Natural killer cell (primary cell): ENCODE measurements around the gene MACROD2. TPM values are rescaled to one million over a fixed set of nuclear protein-coding genes. Genes with fewer than 3 reads are reported as not detected.

Source experiments
- ATAC-seq, 3 donors: fragments of 150-1000 bp in 2 of 3; fragments of 200-7000 bp in 1 of 3; cut with Tn5 transposase; 1 replicate in 1 of 3; 2 replicates in 2 of 3; pipeline ENCODE4 v1.10.0; 2021; ENCODE audit warnings: mild to moderate bottlenecking in 2 of 3, moderate library complexity in 2 of 3
- DNase-seq, 2 donors: peaks; one replicate each; pipeline versions ENCODE4 v3.0.0 to v3.0.0-alpha.2; 2013 to 2021; ENCODE audit warnings: mixed read lengths in 1 of 2
- H3K27ac ChIP-seq: one replicate; pipeline ENCODE4 v1.5.1; 2013; ENCODE audit warnings: mild to moderate bottlenecking, low read length
- H3K27me3 ChIP-seq: one replicate; pipeline ENCODE4 v1.6.1; 2013; ENCODE audit warnings: low read length; ENCODE audit not compliant: control insufficient read depth, insufficient read depth
- H3K36me3 ChIP-seq: one replicate; pipeline ENCODE4 v1.6.1; 2013; ENCODE audit warnings: low read length; ENCODE audit not compliant: control insufficient read depth, insufficient read depth
- H3K4me1 ChIP-seq: one replicate; pipeline ENCODE4 v1.6.1; 2013; ENCODE audit warnings: low read length; ENCODE audit not compliant: control insufficient read depth, insufficient read depth
- H3K4me3 ChIP-seq: one replicate; pipeline ENCODE4 v1.5.1; 2013; ENCODE audit warnings: low read length
- H3K9me3 ChIP-seq: one replicate; pipeline ENCODE4 v1.6.1; 2013; ENCODE audit warnings: low read length; ENCODE audit not compliant: control insufficient read depth, insufficient read depth
- H3K27ac Mint-ChIP-seq, 2 donors: one replicate each; pipeline ENCODE4 v1.8.0; 2022; ENCODE audit warnings: mild to moderate bottlenecking in 2 of 2, mixed read lengths in 2 of 2, moderate library complexity in 1 of 2
- H3K27me3 Mint-ChIP-seq, 2 donors: one replicate each; pipeline ENCODE4 v1.8.0; 2022; ENCODE audit warnings: low read depth in 2 of 2, mixed read lengths in 2 of 2
- H3K36me3 Mint-ChIP-seq: one replicate; pipeline ENCODE4 v1.8.0; 2022; ENCODE audit warnings: mixed read lengths
- H3K4me1 Mint-ChIP-seq, 2 donors: one replicate each; pipeline ENCODE4 v1.8.0; 2022; ENCODE audit warnings: mixed read lengths in 2 of 2
- H3K4me3 Mint-ChIP-seq: one replicate; pipeline ENCODE4 v1.8.0; 2022; ENCODE audit warnings: mild to moderate bottlenecking, moderate library complexity, mixed read lengths
- H3K9me3 Mint-ChIP-seq, 2 donors: one replicate each; pipeline ENCODE4 v1.8.0; 2022; ENCODE audit warnings: mixed read lengths in 2 of 2
- WGBS: methylation state at CpG from one replicate; pipeline ENCODE4 v1.1.7; 2013; ENCODE audit warnings: missing lambda C conversion rate; ENCODE audit not compliant: insufficient coverage; 5-methylcytosine and 5-hydroxymethylcytosine counted together
- intact Hi-C: fragments of 100-400 bp; cut with micrococcal nuclease; formaldehyde crosslinking; loops from one replicate; pipeline ENCODE4 v1.14.2; 2022
- total RNA-seq, 4 donors: library from RNA; stranded (reverse); fragments of 120-200 nt in 1 of 4; gene quantifications; one replicate each; pipeline versions ENCODE4 v1.2.3 to v1.2.4, GENCODE V29; 2013 to 2022
- TF ChIP-seq, protein P1 (sequence below): fragments of 200-600 bp; IDR thresholded peaks from one replicate; pipeline ENCODE4 v1.8.0; 2022; ENCODE audit warnings: antibody characterized with exemption

Gene MACROD2
- total RNA-seq, 3 donors from 2014 or later (not counting 1 experiment from before 2014, with no cell fraction given): 0.19 to 0.88 TPM; not detected in 1

GRCh38 chr20:14570811-14571210 lies 575.5 kb downstream of the MACROD2 start:
- Histone ChIP-seq H3K27me3 (no peaks in the 10 kb centered on the region), H3K4me3 (no peak overlapping the region), H3K27ac (no peak overlapping the region), H3K9me3 (no peaks in the 10 kb centered on the region), H3K36me3 (no peaks in the 10 kb centered on the region), H3K4me1 (no peaks in the 10 kb centered on the region)
- no peaks in the 10 kb centered on the region for H3K27me3 Mint-ChIP-seq
- ATAC-seq (no peak), DNase-seq (no peak)
- peaks cover 9 to 10% of the 10 kb centered on the region in 2 donors for H3K9me3 Mint-ChIP-seq
- no peak overlapping the region for H3K27ac Mint-ChIP-seq
- intact Hi-C loops: no loop called here
- H3K4me3 Mint-ChIP-seq: no peak overlapping the region
- WGBS: 88% methylated on average over 1 of the region's 2 CpGs
- H3K36me3 Mint-ChIP-seq: no peaks in the 10 kb centered on the region
- TF ChIP-seq, protein P1, sequence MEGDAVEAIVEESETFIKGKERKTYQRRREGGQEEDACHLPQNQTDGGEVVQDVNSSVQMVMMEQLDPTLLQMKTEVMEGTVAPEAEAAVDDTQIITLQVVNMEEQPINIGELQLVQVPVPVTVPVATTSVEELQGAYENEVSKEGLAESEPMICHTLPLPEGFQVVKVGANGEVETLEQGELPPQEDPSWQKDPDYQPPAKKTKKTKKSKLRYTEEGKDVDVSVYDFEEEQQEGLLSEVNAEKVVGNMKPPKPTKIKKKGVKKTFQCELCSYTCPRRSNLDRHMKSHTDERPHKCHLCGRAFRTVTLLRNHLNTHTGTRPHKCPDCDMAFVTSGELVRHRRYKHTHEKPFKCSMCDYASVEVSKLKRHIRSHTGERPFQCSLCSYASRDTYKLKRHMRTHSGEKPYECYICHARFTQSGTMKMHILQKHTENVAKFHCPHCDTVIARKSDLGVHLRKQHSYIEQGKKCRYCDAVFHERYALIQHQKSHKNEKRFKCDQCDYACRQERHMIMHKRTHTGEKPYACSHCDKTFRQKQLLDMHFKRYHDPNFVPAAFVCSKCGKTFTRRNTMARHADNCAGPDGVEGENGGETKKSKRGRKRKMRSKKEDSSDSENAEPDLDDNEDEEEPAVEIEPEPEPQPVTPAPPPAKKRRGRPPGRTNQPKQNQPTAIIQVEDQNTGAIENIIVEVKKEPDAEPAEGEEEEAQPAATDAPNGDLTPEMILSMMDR: no peak
- no peaks in the 10 kb centered on the region for H3K4me1 Mint-ChIP-seq

GRCh38 chr20:14573676-14574075 lies 578.4 kb downstream of the MACROD2 start:
- Mint-ChIP-seq H3K27me3 (no peaks in the 10 kb centered on the region), H3K4me3 (no peak overlapping the region), H3K27ac (no peak overlapping the region), H3K36me3 (no peaks in the 10 kb centered on the region), H3K4me1 (no peaks in the 10 kb centered on the region), H3K9me3 (peaks cover 13% of the 10 kb centered on the region in 2 donors)
- H3K9me3 ChIP-seq: no peaks in the 10 kb centered on the region
- DNase-seq (no peak), ATAC-seq (no peak)
- intact Hi-C loops: no loop called here
- no peaks in the 10 kb centered on the region for H3K36me3 ChIP-seq
- no peaks in the 10 kb centered on the region for H3K27me3 ChIP-seq
- TF ChIP-seq, protein P1: no peak
- WGBS: 76% methylated on average over 3 of the region's 3 CpGs
- H3K4me1 ChIP-seq: no peaks in the 10 kb centered on the region
- H3K27ac ChIP-seq: no peak overlapping the region
- no peak overlapping the region for H3K4me3 ChIP-seq

DNA sequence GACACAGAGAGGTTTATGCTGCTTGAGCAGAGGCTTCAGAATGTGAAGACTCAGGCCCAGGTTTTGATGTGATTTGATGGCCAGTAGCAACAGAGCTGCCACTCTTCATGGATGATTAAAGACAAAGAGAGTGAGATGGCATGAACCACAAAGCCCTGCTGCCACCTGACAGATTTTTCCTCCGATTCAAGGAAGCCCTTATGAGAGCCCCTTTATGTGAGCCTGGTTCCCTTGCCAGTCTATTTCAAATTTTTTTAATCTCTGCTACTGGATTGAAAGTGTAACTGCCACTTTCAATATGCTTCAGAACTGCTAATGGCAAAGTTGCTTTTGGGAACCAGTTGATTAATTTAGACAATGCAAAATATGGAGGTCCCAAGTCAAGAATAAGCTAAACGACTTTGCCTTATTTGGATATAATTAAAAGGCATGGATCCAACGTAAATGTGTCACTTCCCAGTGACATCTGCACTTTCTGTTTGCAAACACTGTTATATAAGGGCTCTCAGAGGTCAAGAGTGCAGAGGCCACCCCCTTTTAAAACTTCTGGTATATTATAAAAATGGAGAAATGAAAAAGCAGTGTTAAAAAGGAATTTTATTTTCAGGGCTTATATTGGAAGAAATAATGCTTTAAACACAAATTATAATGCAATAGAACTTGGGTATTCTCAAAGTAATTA lies 581.0 kb downstream of the MACROD2 start:
- no peaks in the 10 kb centered on the region for H3K4me1 Mint-ChIP-seq
- intact Hi-C loops: no loop called here

More for the DNA sequence above, 581.0 kb downstream of the MACROD2 start:
- Histone ChIP-seq H3K27me3 (no peaks in the 10 kb centered on the region), H3K9me3 (no peaks in the 10 kb centered on the region), H3K36me3 (no peaks in the 10 kb centered on the region), H3K4me3 (no peak overlapping the region), H3K27ac (no peak overlapping the region), H3K4me1 (no peaks in the 10 kb centered on the region)
- WGBS: 70% methylated on average over 3 of the region's 3 CpGs
- TF ChIP-seq, protein P1: no peak
- no peak overlapping the region for H3K27ac Mint-ChIP-seq
- H3K27me3 Mint-ChIP-seq: no peaks in the 10 kb centered on the region
- ATAC-seq: no peak
- H3K4me3 Mint-ChIP-seq: no peak overlapping the region
- H3K36me3 Mint-ChIP-seq: no peaks in the 10 kb centered on the region
- DNase-seq: no peak
- peaks cover 8 to 10% of the 10 kb centered on the region in 2 donors for H3K9me3 Mint-ChIP-seq
